ENCODE results near the gene PSMD9.

The PSMD9 gene

GRCh38 chr12:121918679-121919038, 30.1 kb downstream of the PSMD9 start:
- Histone ChIP-seq H3K27me3 (ENCODE audit: insufficient read depth, low read length) (no peaks in the 10 kb centered on the region), H4K91ac (ENCODE audit: low read depth, low read length) (peak overlapping the region; percentile 66), H3K4me1 (ENCODE audit: control insufficient read depth in 1 of 2, insufficient read depth in 2 of 2, low read length in 2 of 2) (peaks cover 6 to 7% of the 10 kb centered on the region in 2 experiments), H3K4me2 (ENCODE audit: low read length) (peak overlapping the region; percentile 90), H2AFZ (ENCODE audit: insufficient read depth, low read length, poor library complexity) (peak overlapping the region; percentile 69), H3K9me3 (ENCODE audit: insufficient read depth, low read depth, low read length) (no peaks in the 10 kb centered on the region), H3K18ac (ENCODE audit: low read length) (peak overlapping the region; percentile 11), H2BK12ac (ENCODE audit: low read length) (peak overlapping the region; percentile 19), H4K12ac (ENCODE audit: low read depth, low read length) (peak overlapping the region; percentile 40), H2BK120ac (ENCODE audit: insufficient read depth, low read length, poor library complexity) (peak overlapping the region; percentile 14), H3K79me1 (ENCODE audit: low read length) (peaks cover 4% of the 10 kb centered on the region), H2BK5ac (ENCODE audit: low read depth, low read length, poor library complexity) (peak overlapping the region; percentile 35), H4K8ac (ENCODE audit: low read depth, low read length) (peak overlapping the region; percentile 69), H3K9ac (ENCODE audit: low read length) (no peak overlapping the region), H3K4ac (ENCODE audit: low read depth, low read length) (no peak overlapping the region), H3K14ac (ENCODE audit: low read length) (peak overlapping the region; percentile 30), H3K4me3 (ENCODE audit: low read depth, low read length) (peak overlapping the region; percentile 64), H3K79me2 (ENCODE audit: control insufficient read depth, insufficient read depth, low read length, poor library complexity) (no peaks in the 10 kb centered on the region), H3K36me3 (ENCODE audit: control insufficient read depth in 1 of 2, insufficient read depth in 2 of 2, low read length in 2 of 2) (peaks cover 12 to 15% of the 10 kb centered on the region in 2 experiments), H2AK5ac (ENCODE audit: low read length) (peak overlapping the region; percentile 39), H3K23ac (ENCODE audit: low read length) (no peak overlapping the region), H3K27ac (ENCODE audit: low read depth, low read length) (no peak overlapping the region)
- no peak for DNase-seq
- WGBS (ENCODE audit: extremely low coverage, insufficient coverage, insufficient read length): no CpG with 5 or more reads among the region's 22 CpGs

GRCh38 chr12:121921066-121921465, 32.5 kb downstream of the PSMD9 start:
- Histone ChIP-seq H2BK120ac (ENCODE audit: insufficient read depth, low read length, poor library complexity) (no peak overlapping the region), H3K27ac (ENCODE audit: low read depth, low read length) (no peak overlapping the region), H3K9me3 (ENCODE audit: insufficient read depth, low read depth, low read length) (no peaks in the 10 kb centered on the region), H3K36me3 (ENCODE audit: control insufficient read depth in 1 of 2, insufficient read depth in 2 of 2, low read length in 2 of 2) (peaks cover 6 to 10% of the 10 kb centered on the region in 2 experiments), H4K91ac (ENCODE audit: low read depth, low read length) (no peak overlapping the region), H3K79me1 (ENCODE audit: low read length) (peaks cover 12% of the 10 kb centered on the region), H2BK5ac (ENCODE audit: low read depth, low read length, poor library complexity) (no peak overlapping the region), H3K4me3 (ENCODE audit: low read depth, low read length) (no peak overlapping the region), H3K4me2 (ENCODE audit: low read length) (no peak overlapping the region), H2AFZ (ENCODE audit: insufficient read depth, low read length, poor library complexity) (no peak overlapping the region), H3K79me2 (ENCODE audit: control insufficient read depth, insufficient read depth, low read length, poor library complexity) (no peaks in the 10 kb centered on the region), H3K4ac (ENCODE audit: low read depth, low read length) (no peak overlapping the region), H3K9ac (ENCODE audit: low read length) (no peak overlapping the region), H2AK5ac (ENCODE audit: low read length) (no peak overlapping the region), H3K23ac (ENCODE audit: low read length) (no peak overlapping the region), H4K12ac (ENCODE audit: low read depth, low read length) (no peak overlapping the region), H3K18ac (ENCODE audit: low read length) (no peak overlapping the region), H3K14ac (ENCODE audit: low read length) (no peak overlapping the region), H3K27me3 (ENCODE audit: insufficient read depth, low read length) (no peaks in the 10 kb centered on the region), H4K8ac (ENCODE audit: low read depth, low read length) (no peak overlapping the region), H3K4me1 (ENCODE audit: control insufficient read depth in 1 of 2, insufficient read depth in 2 of 2, low read length in 2 of 2) (peaks cover 14 to 17% of the 10 kb centered on the region in 2 experiments), H2BK12ac (ENCODE audit: low read length) (no peak overlapping the region)
- no peak for DNase-seq
- no CpG with 5 or more reads among the region's 2 CpGs for WGBS (ENCODE audit: extremely low coverage, insufficient coverage, insufficient read length)

GRCh38 chr12:121925358-121925695, 36.7 kb downstream of the PSMD9 start:
- no peak overlapping the region for H2AFZ ChIP-seq (ENCODE audit: insufficient read depth, low read length, poor library complexity)
- H3K4me1 ChIP-seq (ENCODE audit: control insufficient read depth in 1 of 2, insufficient read depth in 2 of 2, low read length in 2 of 2): peaks cover 10 to 15% of the 10 kb centered on the region in 2 experiments
- no peak overlapping the region for H3K4ac ChIP-seq (ENCODE audit: low read depth, low read length)
- no peak overlapping the region for H2AK5ac ChIP-seq (ENCODE audit: low read length)
- H3K14ac ChIP-seq (ENCODE audit: low read length): no peak overlapping the region
- H3K23ac ChIP-seq (ENCODE audit: low read length): no peak overlapping the region
- no peak overlapping the region for H3K18ac ChIP-seq (ENCODE audit: low read length)
- H4K8ac ChIP-seq (ENCODE audit: low read depth, low read length): peak overlapping the region; percentile 29
- peaks cover 8% of the 10 kb centered on the region for H3K79me1 ChIP-seq (ENCODE audit: low read length)
- peak; percentile 42 to 66 for DNase-seq
- peak overlapping the region; percentile 45 for H3K4me2 ChIP-seq (ENCODE audit: low read length)
- no peak overlapping the region for H3K4me3 ChIP-seq (ENCODE audit: low read depth, low read length)
- peak overlapping the region; percentile 74 for H2BK12ac ChIP-seq (ENCODE audit: low read length)
- H3K9ac ChIP-seq (ENCODE audit: low read length): no peak overlapping the region
- no peaks in the 10 kb centered on the region for H3K27me3 ChIP-seq (ENCODE audit: insufficient read depth, low read length)
- no peaks in the 10 kb centered on the region for H3K36me3 ChIP-seq (ENCODE audit: control insufficient read depth in 1 of 2, insufficient read depth in 2 of 2, low read length in 2 of 2)
- no peak overlapping the region for H2BK5ac ChIP-seq (ENCODE audit: low read depth, low read length, poor library complexity)
- WGBS (ENCODE audit: extremely low coverage, insufficient coverage, insufficient read length): no CpG with 5 or more reads among the region's 7 CpGs
- H4K12ac ChIP-seq (ENCODE audit: low read depth, low read length): no peak overlapping the region
- H3K9me3 ChIP-seq (ENCODE audit: insufficient read depth, low read depth, low read length): no peaks in the 10 kb centered on the region
- H2BK120ac ChIP-seq (ENCODE audit: insufficient read depth, low read length, poor library complexity): no peak overlapping the region
- H3K27ac ChIP-seq (ENCODE audit: low read depth, low read length): no peak overlapping the region
- H4K91ac ChIP-seq (ENCODE audit: low read depth, low read length): no peak overlapping the region
- no peaks in the 10 kb centered on the region for H3K79me2 ChIP-seq (ENCODE audit: control insufficient read depth, insufficient read depth, low read length, poor library complexity)

GRCh38 chr12:121926874-121927706, 38.5 kb downstream of the PSMD9 start:
- no peak overlapping the region for H3K18ac ChIP-seq (ENCODE audit: low read length)
- H3K4ac ChIP-seq (ENCODE audit: low read depth, low read length): no peak overlapping the region
- H2BK5ac ChIP-seq (ENCODE audit: low read depth, low read length, poor library complexity): no peak overlapping the region
- no peak overlapping the region for H3K14ac ChIP-seq (ENCODE audit: low read length)
- H4K8ac ChIP-seq (ENCODE audit: low read depth, low read length): no peak overlapping the region
- no peak overlapping the region for H2BK12ac ChIP-seq (ENCODE audit: low read length)
- H2BK120ac ChIP-seq (ENCODE audit: insufficient read depth, low read length, poor library complexity): no peak overlapping the region
- no CpG with 5 or more reads among the region's 7 CpGs for WGBS (ENCODE audit: extremely low coverage, insufficient coverage, insufficient read length)
- no peaks in the 10 kb centered on the region for H3K79me2 ChIP-seq (ENCODE audit: control insufficient read depth, insufficient read depth, low read length, poor library complexity)
- H3K9ac ChIP-seq (ENCODE audit: low read length): no peak overlapping the region
- peaks cover 8% of the 10 kb centered on the region for H3K79me1 ChIP-seq (ENCODE audit: low read length)
- no peak for DNase-seq
- no peaks in the 10 kb centered on the region for H3K9me3 ChIP-seq (ENCODE audit: insufficient read depth, low read depth, low read length)
- H3K4me2 ChIP-seq (ENCODE audit: low read length): no peak overlapping the region
- H3K4me3 ChIP-seq (ENCODE audit: low read depth, low read length): no peak overlapping the region
- H3K36me3 ChIP-seq (ENCODE audit: control insufficient read depth in 1 of 2, insufficient read depth in 2 of 2, low read length in 2 of 2): no peaks in the 10 kb centered on the region
- no peaks in the 10 kb centered on the region for H3K27me3 ChIP-seq (ENCODE audit: insufficient read depth, low read length)
- H3K23ac ChIP-seq (ENCODE audit: low read length): no peak overlapping the region
- H2AK5ac ChIP-seq (ENCODE audit: low read length): no peak overlapping the region
- H3K4me1 ChIP-seq (ENCODE audit: control insufficient read depth in 1 of 2, insufficient read depth in 2 of 2, low read length in 2 of 2): peaks cover 10 to 17% of the 10 kb centered on the region in 2 experiments
- no peak overlapping the region for H2AFZ ChIP-seq (ENCODE audit: insufficient read depth, low read length, poor library complexity)
- no peak overlapping the region for H3K27ac ChIP-seq (ENCODE audit: low read depth, low read length)
- H4K91ac ChIP-seq (ENCODE audit: low read depth, low read length): no peak overlapping the region
- no peak overlapping the region for H4K12ac ChIP-seq (ENCODE audit: low read depth, low read length)
